NAMALWA (cell line): Measurements from ENCODE around the gene FRAT2.

ENCODE experiments used
- DNase-seq: peaks from one replicate; pipeline ENCODE4 v3.0.0-alpha.2; 2015; ENCODE audit warnings: low spot score

Gene FRAT2

GRCh38 chr10:97334370-97335175 lies at the start of gene FRAT2:
FRAT2 (minus strand) TSS chr10:97334729; CDS start chr10:97334572, 157 bp downstream.
- DNase-seq: peak; percentile 89

- DNase-seq: no peak
These were observed 49.6 kb upstream of the FRAT2 start for GRCh38 chr10:97384156-97384555.

- DNase-seq: no peak
These were observed 48.6 kb upstream of the FRAT2 start for GRCh38 chr10:97383159-97383558.

GRCh38 chr10:97381626-97382025 lies 47.1 kb upstream of the FRAT2 start:
- no peak for DNase-seq

- no peak for DNase-seq
These were observed 46.0 kb upstream of the FRAT2 start for GRCh38 chr10:97380516-97380915.

GRCh38 chr10:97378933-97379921 lies 44.7 kb upstream of the FRAT2 start:
- DNase-seq: no peak

GRCh38 chr10:97376413-97376812 lies 41.9 kb upstream of the FRAT2 start:
- DNase-seq: no peak

- DNase-seq: no peak
These were observed 38.9 kb upstream of the FRAT2 start for GRCh38 chr10:97373456-97373855.

- no peak for DNase-seq
These were observed 37.8 kb upstream of the FRAT2 start for GRCh38 chr10:97372233-97372875.

GRCh38 chr10:97371696-97372095 lies 37.2 kb upstream of the FRAT2 start:
- no peak for DNase-seq

GRCh38 chr10:97367126-97367649 lies 32.7 kb upstream of the FRAT2 start:
- no peak for DNase-seq

GRCh38 chr10:97366572-97366971 lies 32.0 kb upstream of the FRAT2 start:
- no peak for DNase-seq

GRCh38 chr10:97365761-97366351 lies 31.3 kb upstream of the FRAT2 start:
- DNase-seq: no peak

- DNase-seq: no peak
These were observed 28.5 kb upstream of the FRAT2 start for GRCh38 chr10:97363071-97363470.

- no peak for DNase-seq
These were observed 27.9 kb upstream of the FRAT2 start for GRCh38 chr10:97362310-97363033.

- DNase-seq: no peak
These were observed 27.0 kb upstream of the FRAT2 start for GRCh38 chr10:97361537-97361901.

GRCh38 chr10:97360705-97361536 lies 26.4 kb upstream of the FRAT2 start:
- no peak for DNase-seq

- DNase-seq: no peak
These were observed 24.3 kb upstream of the FRAT2 start for GRCh38 chr10:97358781-97359180.

- no peak for DNase-seq
These were observed 23.8 kb upstream of the FRAT2 start for GRCh38 chr10:97358349-97358748.

GRCh38 chr10:97356918-97357317 lies 22.4 kb upstream of the FRAT2 start:
- DNase-seq: no peak
